Activated CD4-positive, alpha-beta T cell treated with anti-CD3 and anti-CD28 coated beads for 36 hours (primary cell): ENCODE data around the gene RAC2. TPM values are rescaled to one million over a fixed set of nuclear protein-coding genes. Genes with fewer than 3 reads are reported as not detected.
A peak's percentile ranks its signal among the peaks of the same experiment; 100 is the strongest.
"Not testable (repeated sequence)": the region's sequence is repeated elsewhere in the genome, so short reads cannot be mapped to it uniquely, and the experiment has no call there.

Source experiments
- ATAC-seq: fragments of 200-7000 bp; cut with Tn5 transposase; one replicate; pipeline ENCODE4 v1.10.0; 2021; ENCODE audit warnings: mild to moderate bottlenecking, moderate library complexity
- CTCF ChIA-PET: fragments of 350-600 bp; sonication (Branson Sonifier 250); formaldehyde crosslinking; loops from one replicate; lab custom pipeline; 2021; ENCODE audit warnings: antibody characterized with exemption; lab: Charles Lee
- POLR2A ChIA-PET: fragments of 350-600 bp; sonication (Branson Sonifier 250); formaldehyde crosslinking; loops from one replicate; lab custom pipeline; 2021; ENCODE audit warnings: antibody characterized with exemption, inconsistent platforms; lab: Charles Lee
- DNase-seq: peaks from one replicate; pipeline ENCODE4 v3.0.0-alpha.2; 2020
- H3K27ac Mint-ChIP-seq: one replicate; pipeline ENCODE4 v1.8.0; 2021; ENCODE audit warnings: mixed read lengths
- H3K27me3 Mint-ChIP-seq: one replicate; pipeline ENCODE4 v1.8.0; 2021; ENCODE audit warnings: mixed read lengths
- H3K36me3 Mint-ChIP-seq: one replicate; pipeline ENCODE4 v1.8.0; 2021; ENCODE audit warnings: low read depth, mixed read lengths
- H3K4me1 Mint-ChIP-seq: one replicate; pipeline ENCODE4 v1.8.0; 2021; ENCODE audit warnings: mixed read lengths
- H3K4me3 Mint-ChIP-seq: one replicate; pipeline ENCODE4 v1.8.0; 2021; ENCODE audit warnings: mild to moderate bottlenecking, moderate library complexity, mixed read lengths
- H3K9me3 Mint-ChIP-seq: one replicate; pipeline ENCODE4 v1.8.0; 2021; ENCODE audit warnings: low read depth, mixed read lengths
- intact Hi-C, 2 experiments: fragments of 100-400 bp; cut with DNase I in 1 of 2; cut with micrococcal nuclease in 1 of 2; formaldehyde crosslinking; loops; one replicate each; pipeline versions ENCODE4 v1.14.2 to v1.15.1; 2022 to 2024; cut with DNase I, micrococcal nuclease
- total RNA-seq, 2 experiments: library from RNA; stranded (reverse); gene quantifications; one replicate each; pipeline ENCODE4 v1.2.3, GENCODE V29; 2021

RAC2 gene
- total RNA-seq, 2 experiments from 2014 or later = 692 to 930 TPM

GRCh38 chr22:37234736-37235711, 9.0 kb downstream of the RAC2 start:
- no peaks in the 10 kb centered on the region for H3K27me3 Mint-ChIP-seq
- peaks cover 89% of the 10 kb centered on the region for H3K36me3 Mint-ChIP-seq
- intact Hi-C loops = no loop called here
- ATAC-seq (no peak), DNase-seq (peak; percentile 30)
- peak overlapping the region; percentile 94 for H3K27ac Mint-ChIP-seq
- H3K4me1 Mint-ChIP-seq = peaks cover 98% of the 10 kb centered on the region
- ChIA-PET POLR2A (no interaction called here), CTCF (interaction anchor here (0.6 to 1.2 kb wide), 2 partner anchors 16 to 101 kb away, joined by 4 read pairs; no protein-coding TSS in a partner anchor)
- peak overlapping the region; percentile 92 for H3K4me3 Mint-ChIP-seq
- H3K9me3 Mint-ChIP-seq = no peaks in the 10 kb centered on the region

GRCh38 chr22:37233751-37234631, 10.1 kb downstream of the RAC2 start:
- Mint-ChIP-seq H3K27me3 (no peaks in the 10 kb centered on the region), H3K4me3 (peak overlapping the region; percentile 92), H3K4me1 (peaks cover 98% of the 10 kb centered on the region), H3K27ac (peak overlapping the region; percentile 94), H3K36me3 (peaks cover 89% of the 10 kb centered on the region), H3K9me3 (no peaks in the 10 kb centered on the region)
- POLR2A ChIA-PET = interaction anchor here (0.6 kb wide), 2 partner anchors 62 to 673 kb away, joined by 3 to 7 read pairs; no protein-coding TSS in a partner anchor
- no peak for ATAC-seq
- intact Hi-C loops = no loop called here
- CTCF ChIA-PET = interaction anchor here (0.6 to 1.2 kb wide), 2 partner anchors 14 to 102 kb away, joined by 4 read pairs; no protein-coding TSS in a partner anchor
- DNase-seq = peak; percentile 44

- peaks cover 98% of the 10 kb centered on the region for H3K4me1 Mint-ChIP-seq
- H3K9me3 Mint-ChIP-seq, intact Hi-C loops, DNase-seq, ATAC-seq, H3K27me3 Mint-ChIP-seq: not testable (repeated sequence)
- POLR2A ChIA-PET = interaction anchor here (0.6 kb wide), 1 partner anchor 673 kb away, joined by 7 read pairs; no protein-coding TSS in a partner anchor
- peak overlapping the region; percentile 92 for H3K4me3 Mint-ChIP-seq
- peaks cover 89% of the 10 kb centered on the region for H3K36me3 Mint-ChIP-seq
- CTCF ChIA-PET = interaction anchor here (1.5 to 5.4 kb wide), 2 partner anchors 8 to 71 kb away, joined by 3 to 70 read pairs; partner anchors contain the start of gene RAC2
- H3K27ac Mint-ChIP-seq = peak overlapping the region; percentile 69
These were observed 10.7 kb downstream of the RAC2 start for GRCh38 chr22:37233371-37233750.

GRCh38 chr22:37232140-37232998, 11.7 kb downstream of the RAC2 start:
- ChIA-PET POLR2A (interaction anchor here (1.2 to 5.4 kb wide), 2 partner anchors 10 to 11 kb away, joined by 4 to 55 read pairs; partner anchors contain the start of gene RAC2), CTCF (interaction anchor here (1.0 to 5.4 kb wide), 5 partner anchors 9 to 70 kb away, joined by 3 to 70 read pairs (median 4); partner anchors contain the start of gene RAC2)
- intact Hi-C loops = no loop called here
- peak overlapping the region; percentile 99 for H3K27ac Mint-ChIP-seq
- H3K4me3 Mint-ChIP-seq = peak overlapping the region; percentile 92
- no peak for ATAC-seq
- H3K4me1 Mint-ChIP-seq = peaks cover 97% of the 10 kb centered on the region
- H3K27me3 Mint-ChIP-seq = no peaks in the 10 kb centered on the region
- H3K9me3 Mint-ChIP-seq = no peaks in the 10 kb centered on the region
- peaks cover 89% of the 10 kb centered on the region for H3K36me3 Mint-ChIP-seq
- DNase-seq = peak; percentile 59

- intact Hi-C loops = loop anchor here in 1 of 2 experiments (2.0 kb wide), 2 partner anchors 51 to 845 kb away; partner anchors contain the start of genes CYTH4 and MYH9
- CTCF ChIA-PET = interaction anchor here (0.9 to 5.4 kb wide), 8 partner anchors 10 to 69 kb away, joined by 3 to 70 read pairs (median 4); partner anchors contain the start of gene RAC2
- H3K27me3 Mint-ChIP-seq = no peaks in the 10 kb centered on the region
- peak overlapping the region; percentile 99 for H3K27ac Mint-ChIP-seq
- peaks cover 82% of the 10 kb centered on the region for H3K36me3 Mint-ChIP-seq
- no peaks in the 10 kb centered on the region for H3K9me3 Mint-ChIP-seq
- H3K4me1 Mint-ChIP-seq = peaks cover 91% of the 10 kb centered on the region
- DNase-seq (peak; percentile 82), ATAC-seq (peak; percentile 22)
- POLR2A ChIA-PET = interaction anchor here (1.2 to 5.4 kb wide), 4 partner anchors 9 to 72 kb away, joined by 4 to 55 read pairs (median 6); partner anchors contain the start of gene RAC2
- peak overlapping the region; percentile 92 for H3K4me3 Mint-ChIP-seq
These were observed 12.5 kb downstream of the RAC2 start for GRCh38 chr22:37231406-37232139.

- H3K4me1 Mint-ChIP-seq = peaks cover 90% of the 10 kb centered on the region
- no peaks in the 10 kb centered on the region for H3K9me3 Mint-ChIP-seq
- H3K27ac Mint-ChIP-seq = peak overlapping the region; percentile 99
- peak; percentile 53 for ATAC-seq
- H3K27me3 Mint-ChIP-seq = no peaks in the 10 kb centered on the region
- intact Hi-C loops = loop anchor here (1.0 to 2.0 kb wide), 7 partner anchors 7 to 844 kb away; partner anchors contain the start of genes CYTH4 (in 1 of the 2) and MYH9 (in 1 of the 2)
- DNase-seq = peak; percentile 94
- ChIA-PET POLR2A (interaction anchor here (0.5 to 5.4 kb wide), 8 partner anchors 8 to 153 kb away, joined by 3 to 55 read pairs (median 4); partner anchors contain the start of gene RAC2), CTCF (interaction anchor here (0.8 to 5.4 kb wide), 8 partner anchors 10 to 86 kb away, joined by 3 to 70 read pairs (median 6); partner anchors contain the start of gene RAC2)
- H3K36me3 Mint-ChIP-seq = peaks cover 82% of the 10 kb centered on the region
- H3K4me3 Mint-ChIP-seq = peak overlapping the region; percentile 92
These were observed 13.2 kb downstream of the RAC2 start for GRCh38 chr22:37230673-37231405.

GRCh38 chr22:37229805-37230672, 14.0 kb downstream of the RAC2 start:
- peaks cover 90% of the 10 kb centered on the region for H3K4me1 Mint-ChIP-seq
- peak overlapping the region; percentile 92 for H3K4me3 Mint-ChIP-seq
- intact Hi-C loops = loop anchor here (1.0 to 2.0 kb wide), 7 partner anchors 8 to 843 kb away; partner anchors contain the start of genes CYTH4 (in 1 of the 2) and MYH9 (in 1 of the 2)
- H3K27me3 Mint-ChIP-seq = no peaks in the 10 kb centered on the region
- peaks cover 83% of the 10 kb centered on the region for H3K36me3 Mint-ChIP-seq
- ChIA-PET POLR2A (interaction anchor here (0.5 to 5.4 kb wide), 11 partner anchors 9 to 152 kb away, joined by 3 to 55 read pairs (median 4); partner anchors contain the start of gene RAC2), CTCF (interaction anchor here (0.8 to 5.4 kb wide), 12 partner anchors 9 to 166 kb away, joined by 3 to 70 read pairs (median 4); partner anchors contain the start of gene RAC2)
- H3K9me3 Mint-ChIP-seq = no peaks in the 10 kb centered on the region
- peak; percentile 69 for ATAC-seq
- DNase-seq = peak; percentile 97
- peak overlapping the region; percentile 99 for H3K27ac Mint-ChIP-seq
